ENCODE measurements around the gene C1QTNF8. TPM values are rescaled to one million over a fixed set of nuclear protein-coding genes. Genes with fewer than 3 reads are reported as not detected.

C1QTNF8 gene
- total and polyA plus RNA-seq, 2 experiments from 2014 or later, result not detected

GRCh38 chr16:1062895-1063294, 33.1 kb downstream of the C1QTNF8 start:
- WGBS, 2 experiments (ENCODE audit: low coverage in 1 of 2, low lambda C conversion rate in 2 of 2, missing lambda C conversion rate in 2 of 2), result 44 to 51% methylated on average over 14 to 20 of the region's 20 CpGs
- TF ChIP-seq EZH2phosphoT487 (IDR thresholded peaks at IDR 0.05; ENCODE audit: insufficient read depth, low read depth), result no peak
- Histone ChIP-seq H3K36me3 (ENCODE audit: low read depth) (no peaks in the 10 kb centered on the region), H3K27ac (no peak overlapping the region), H3K27me3 (replicated peaks; ENCODE audit: insufficient read depth) (peaks cover 16% of the 10 kb centered on the region), H4K20me1 (ENCODE audit: insufficient read depth) (no peaks in the 10 kb centered on the region), H3K9me2 (ENCODE audit: insufficient read depth) (no peaks in the 10 kb centered on the region), H3K4me2 (ENCODE audit: unreplicated experiment) (no peak overlapping the region), H3F3A (ENCODE audit: insufficient read depth) (no peaks in the 10 kb centered on the region), H2AFZ (no peak overlapping the region), H3K9ac (no peak overlapping the region), H3K4me1 (ENCODE audit: insufficient read depth) (no peaks in the 10 kb centered on the region), H3K9me3 (ENCODE audit: low read depth) (no peaks in the 10 kb centered on the region), H3K79me2 (ENCODE audit: insufficient read depth) (no peaks in the 10 kb centered on the region), H3K4me3 (no peak overlapping the region)
- in situ Hi-C loops (cut with MboI), result loop anchor here (25.0 kb wide), 1 partner anchor 251 kb away; the partner anchor contains the start of gene GNG13
- no peak for DNase-seq

GRCh38 chr16:1061769-1062505, 34.1 kb downstream of the C1QTNF8 start:
- in situ Hi-C loops (cut with MboI), result loop anchor here (25.0 kb wide), 1 partner anchor 250 kb away; the partner anchor contains the start of gene GNG13
- DNase-seq, result no peak
- Histone ChIP-seq H3K27ac (no peak overlapping the region), H2AFZ (no peak overlapping the region), H3K27me3 (replicated peaks; ENCODE audit: insufficient read depth) (peaks cover 16% of the 10 kb centered on the region), H3K9ac (no peak overlapping the region), H3K79me2 (ENCODE audit: insufficient read depth) (no peaks in the 10 kb centered on the region), H3K9me2 (ENCODE audit: insufficient read depth) (no peaks in the 10 kb centered on the region), H3K4me2 (ENCODE audit: unreplicated experiment) (no peak overlapping the region), H3K4me3 (no peak overlapping the region), H3F3A (ENCODE audit: insufficient read depth) (no peaks in the 10 kb centered on the region), H4K20me1 (ENCODE audit: insufficient read depth) (no peaks in the 10 kb centered on the region), H3K4me1 (ENCODE audit: insufficient read depth) (no peaks in the 10 kb centered on the region), H3K9me3 (ENCODE audit: low read depth) (no peaks in the 10 kb centered on the region), H3K36me3 (ENCODE audit: low read depth) (no peaks in the 10 kb centered on the region)
- TF ChIP-seq EZH2phosphoT487 (IDR thresholded peaks at IDR 0.05; ENCODE audit: insufficient read depth, low read depth) (no peak), EZH2 (IDR thresholded peaks at IDR 0.05; ENCODE audit: insufficient read depth, poor library complexity, severe bottlenecking) (no peak)
- 70 to 74% methylated on average over 40 to 43 of the region's 43 CpGs for WGBS, 2 experiments (ENCODE audit: low coverage in 1 of 2, low lambda C conversion rate in 2 of 2, missing lambda C conversion rate in 2 of 2)

- in situ Hi-C loops (cut with MboI), result loop anchor here (25.0 kb wide), 1 partner anchor 248 kb away; the partner anchor contains the start of gene GNG13
- 62 to 64% methylated on average over 33 to 42 of the region's 42 CpGs for WGBS, 2 experiments (ENCODE audit: low coverage in 1 of 2, low lambda C conversion rate in 2 of 2, missing lambda C conversion rate in 2 of 2)
Observed at GRCh38 chr16:1060416-1061340, 35.4 kb downstream of the C1QTNF8 start.

GRCh38 chr16:1059310-1059709, 36.7 kb downstream of the C1QTNF8 start:
- 65 to 71% methylated on average over 3 of the region's 3 CpGs for WGBS, 2 experiments (ENCODE audit: low coverage in 1 of 2, low lambda C conversion rate in 2 of 2, missing lambda C conversion rate in 2 of 2)

More at GRCh38 chr16:1060416-1061340, 35.4 kb downstream of the C1QTNF8 start:
- Histone ChIP-seq H3K79me2 (ENCODE audit: insufficient read depth) (no peaks in the 10 kb centered on the region), H4K20me1 (ENCODE audit: insufficient read depth) (no peaks in the 10 kb centered on the region), H3K9me2 (ENCODE audit: insufficient read depth) (no peaks in the 10 kb centered on the region), H3K4me3 (no peak overlapping the region), H3K27ac (no peak overlapping the region), H2AFZ (no peak overlapping the region), H3K9me3 (ENCODE audit: low read depth) (no peaks in the 10 kb centered on the region), H3K36me3 (ENCODE audit: low read depth) (no peaks in the 10 kb centered on the region), H3K27me3 (replicated peaks; ENCODE audit: insufficient read depth) (peaks cover 15% of the 10 kb centered on the region), H3F3A (ENCODE audit: insufficient read depth) (no peaks in the 10 kb centered on the region), H3K4me1 (ENCODE audit: insufficient read depth) (no peaks in the 10 kb centered on the region), H3K4me2 (ENCODE audit: unreplicated experiment) (no peak overlapping the region), H3K9ac (no peak overlapping the region)
- TF ChIP-seq EZH2phosphoT487 (IDR thresholded peaks at IDR 0.05; ENCODE audit: insufficient read depth, low read depth) (no peak), EZH2 (IDR thresholded peaks at IDR 0.05; ENCODE audit: insufficient read depth, poor library complexity, severe bottlenecking) (no peak)
- no peak for DNase-seq

More at GRCh38 chr16:1059310-1059709, 36.7 kb downstream of the C1QTNF8 start:
- no peak overlapping the region for H3K4me2 ChIP-seq (ENCODE audit: unreplicated experiment)
- peaks cover 4% of the 10 kb centered on the region; the same call in 1 of the 2 replicates for H3K27me3 ChIP-seq (replicated peaks; ENCODE audit: insufficient read depth)
- TF ChIP-seq EZH2phosphoT487 (IDR thresholded peaks at IDR 0.05; ENCODE audit: insufficient read depth, low read depth), result no peak
- no peak for TF ChIP-seq EZH2 (IDR thresholded peaks at IDR 0.05; ENCODE audit: insufficient read depth, poor library complexity, severe bottlenecking)
- H3K79me2 ChIP-seq (ENCODE audit: insufficient read depth), result no peaks in the 10 kb centered on the region
- no peaks in the 10 kb centered on the region for H3K4me1 ChIP-seq (ENCODE audit: insufficient read depth)
- H3F3A ChIP-seq (ENCODE audit: insufficient read depth), result no peaks in the 10 kb centered on the region
- no peaks in the 10 kb centered on the region for H3K9me3 ChIP-seq (ENCODE audit: low read depth)
- no peak overlapping the region for H3K4me3 ChIP-seq
- H3K27ac ChIP-seq, result no peak overlapping the region
- DNase-seq, result no peak
- no peaks in the 10 kb centered on the region for H3K9me2 ChIP-seq (ENCODE audit: insufficient read depth)
- no peak overlapping the region for H2AFZ ChIP-seq
- H4K20me1 ChIP-seq (ENCODE audit: insufficient read depth), result no peaks in the 10 kb centered on the region
- H3K9ac ChIP-seq, result no peak overlapping the region
- H3K36me3 ChIP-seq (ENCODE audit: low read depth), result no peaks in the 10 kb centered on the region
- in situ Hi-C loops (cut with MboI), result loop anchor here (25.0 kb wide), 1 partner anchor 247 kb away; the partner anchor contains the start of gene GNG13

Data from GM23248 (cell line).